Frontal cortex (tissue), 4 donors: Measurements from ENCODE around the gene ADAMTS20. TPM values are rescaled to one million over a fixed set of nuclear protein-coding genes. Genes with fewer than 3 reads are reported as not detected.
A peak's percentile ranks its signal among the peaks of the same experiment; 100 is the strongest.

Experiments
- DNase-seq, 2 donors: peaks; one replicate each; pipeline ENCODE4 v3.0.0; 2012; ENCODE audit warnings: low spot score in 2 of 2
- FAIRE-seq: peaks from 2 replicates; lab custom pipeline; 2012; peaks lifted over from hg19 to GRCh38; lab: Jason Lieb, UNC
- total RNA-seq: library from RNA; depleted of rRNA; stranded (reverse); fragments of >200 nt; gene quantifications from one replicate; pipeline ENCODE4 v1.2.3, GENCODE V29; 2014
- donor health status: control.
- donor health status: control.
- donor health status: control.

Gene ADAMTS20
- total RNA-seq, 1 donor from 2014 or later = 0.41 TPM

DNA sequence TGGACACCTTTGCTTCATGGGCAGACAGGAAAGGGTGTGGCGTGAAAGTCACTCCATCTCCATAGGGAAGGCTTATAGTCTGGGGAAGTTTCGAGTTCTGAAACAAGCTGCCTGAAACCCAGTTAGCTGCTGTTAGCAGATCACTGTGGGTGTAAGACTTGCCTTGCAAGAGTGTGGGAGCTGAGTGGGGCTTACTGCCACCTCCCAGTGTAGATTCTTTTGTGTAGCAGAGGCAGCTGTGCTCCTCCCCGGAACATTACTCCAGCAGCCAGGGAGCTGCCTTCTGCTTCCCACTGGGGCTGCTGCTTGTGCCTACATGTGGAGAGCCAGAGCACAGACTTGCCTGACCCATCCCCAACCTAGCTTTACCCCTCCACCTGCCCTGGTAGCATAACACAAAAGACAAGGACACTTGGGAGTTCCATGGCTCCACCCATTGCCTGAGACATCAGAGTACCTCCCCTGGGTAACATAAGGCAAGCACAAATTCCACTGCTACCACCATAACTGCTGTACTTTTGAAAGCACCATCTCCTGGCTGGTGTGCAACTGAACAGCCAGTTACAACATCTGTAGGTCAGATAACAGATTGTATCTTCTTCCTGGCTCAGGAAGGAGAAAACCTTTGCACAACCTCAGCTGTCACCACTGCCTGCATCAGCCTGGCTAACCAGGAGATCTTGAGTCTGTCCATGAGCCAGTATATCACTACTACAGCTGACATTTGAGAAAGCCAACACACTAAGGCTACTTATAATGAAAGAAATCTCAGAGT lies 69.5 kb downstream of the ADAMTS20 start:
- FAIRE-seq (no peak), DNase-seq (no peak)

DNA sequence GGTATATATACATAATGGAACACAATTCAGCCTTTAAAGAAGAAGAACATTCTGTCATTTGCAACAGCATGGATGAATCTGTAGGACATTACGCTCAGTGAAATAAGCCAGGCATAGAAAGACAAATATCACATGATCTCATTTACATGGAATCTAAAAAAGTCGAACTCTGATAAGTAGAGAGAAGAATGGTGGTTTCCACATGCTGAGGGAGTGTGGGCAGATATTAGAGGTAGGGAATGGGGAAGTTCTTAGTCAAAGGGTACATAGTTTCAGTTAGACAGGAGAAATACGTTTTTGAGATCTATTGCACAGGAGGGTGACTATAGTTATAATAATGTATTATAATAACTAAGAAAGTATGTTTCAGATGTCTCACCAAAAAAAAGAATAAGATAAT lies 71.4 kb downstream of the ADAMTS20 start:
- DNase-seq (no peak), FAIRE-seq (no peak)

DNA sequence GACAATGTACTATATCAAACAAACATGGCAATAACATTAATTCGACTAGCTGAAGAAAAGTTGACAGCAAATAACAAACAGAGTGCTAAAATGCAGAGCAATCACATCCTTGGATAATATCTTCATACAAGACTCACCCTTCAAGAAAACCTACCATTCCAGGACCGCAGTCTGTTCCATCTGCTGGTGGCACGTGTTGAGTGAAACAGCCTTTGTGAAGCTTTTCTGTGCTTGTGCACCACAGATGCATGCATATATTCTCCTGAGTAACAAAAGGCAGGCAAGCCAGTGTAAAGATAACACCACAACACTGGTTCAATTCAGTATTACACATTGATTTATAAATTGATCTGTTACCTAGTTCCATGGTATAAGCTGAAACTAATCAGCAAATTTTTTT lies 89.3 kb downstream of the ADAMTS20 start:
- DNase-seq (no peak), FAIRE-seq (no peak)

DNA sequence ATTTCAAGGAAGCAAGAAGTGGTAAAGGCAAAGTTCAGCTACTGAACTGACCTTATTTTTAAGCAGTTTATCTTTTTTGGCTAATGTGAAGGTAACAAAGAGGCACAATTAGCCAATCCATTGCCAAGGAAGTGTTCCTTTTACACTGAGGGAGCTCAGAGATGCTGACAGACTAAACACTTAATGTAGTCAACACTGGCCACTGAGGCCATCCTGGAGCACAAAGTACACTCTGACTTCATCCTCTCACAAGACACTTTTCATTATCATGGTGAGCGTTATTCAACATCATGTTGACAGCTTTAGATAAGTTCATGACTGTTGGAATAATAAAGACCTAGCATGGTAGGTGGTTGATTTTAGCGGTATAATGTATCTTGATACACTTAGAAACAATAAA lies 89.9 kb downstream of the ADAMTS20 start:
- DNase-seq (no peak), FAIRE-seq (no peak)

DNA sequence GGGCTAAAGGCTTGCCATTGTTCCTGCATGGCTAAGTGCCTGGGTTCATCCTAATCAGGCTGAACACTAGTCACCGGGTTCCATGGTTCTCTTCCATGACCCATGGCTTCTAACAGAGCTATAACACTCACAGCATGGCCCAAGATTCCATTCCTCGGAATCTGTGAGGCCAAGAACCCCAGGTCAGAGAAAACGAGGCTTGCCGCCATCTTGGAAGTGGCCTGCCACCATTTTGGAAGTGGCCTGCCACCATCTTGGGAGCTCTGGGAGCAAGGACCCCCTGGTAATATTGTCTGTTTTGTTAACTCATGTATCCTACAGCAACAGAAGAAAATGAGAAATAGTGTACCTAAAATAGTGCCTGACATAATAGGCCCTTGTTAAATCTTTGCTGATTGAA lies 92.7 kb downstream of the ADAMTS20 start:
- FAIRE-seq (no peak), DNase-seq (no peak)

DNA sequence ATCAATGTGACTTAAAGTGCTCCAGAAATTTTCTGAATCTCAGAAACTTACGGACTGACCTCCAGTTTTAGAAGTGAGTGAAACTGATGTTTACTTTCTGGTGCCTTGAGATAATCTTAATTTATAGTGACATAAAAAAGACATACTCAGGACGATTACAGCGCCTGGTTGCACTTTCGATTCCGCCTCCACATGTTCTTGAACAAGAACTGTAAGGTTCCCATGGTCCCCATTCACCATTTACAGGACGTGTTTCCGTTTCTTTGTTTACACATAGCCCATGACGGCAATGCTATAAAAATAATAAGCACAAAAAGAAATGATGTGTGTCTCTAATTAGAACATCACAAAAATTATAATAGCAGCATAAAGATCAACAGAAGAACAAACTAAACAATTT lies 98.2 kb downstream of the ADAMTS20 start:
- FAIRE-seq (no peak), DNase-seq (no peak)

DNA sequence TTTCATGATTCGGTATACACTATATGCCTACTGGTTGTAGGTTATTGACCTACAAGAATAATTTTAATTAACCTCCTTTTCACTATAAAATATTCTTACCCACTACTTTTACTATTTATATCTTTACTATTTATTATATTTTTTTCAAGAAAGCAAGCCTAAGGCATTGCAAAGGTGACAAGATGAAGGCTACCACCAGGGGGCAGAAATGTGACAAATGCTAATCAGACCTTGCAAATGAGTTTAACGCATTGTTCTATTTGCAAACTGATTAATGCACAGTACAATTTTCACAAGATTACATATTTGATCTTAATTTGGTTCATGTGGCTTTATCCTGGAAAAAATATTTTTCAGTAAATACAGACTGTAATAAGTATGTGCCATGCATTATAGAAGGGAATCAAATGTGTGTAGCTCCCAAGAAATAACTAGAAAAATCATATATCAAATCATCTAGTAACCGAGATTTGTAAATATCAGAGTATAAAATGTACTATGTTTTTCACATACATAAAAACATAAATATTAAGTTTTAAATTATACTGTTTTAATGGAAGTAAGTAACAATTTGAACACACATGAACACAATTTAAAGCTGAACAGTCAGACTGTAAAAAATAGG lies 107.0 kb downstream of the ADAMTS20 start:
- FAIRE-seq (peak; percentile 66), DNase-seq (no peak)

DNA sequence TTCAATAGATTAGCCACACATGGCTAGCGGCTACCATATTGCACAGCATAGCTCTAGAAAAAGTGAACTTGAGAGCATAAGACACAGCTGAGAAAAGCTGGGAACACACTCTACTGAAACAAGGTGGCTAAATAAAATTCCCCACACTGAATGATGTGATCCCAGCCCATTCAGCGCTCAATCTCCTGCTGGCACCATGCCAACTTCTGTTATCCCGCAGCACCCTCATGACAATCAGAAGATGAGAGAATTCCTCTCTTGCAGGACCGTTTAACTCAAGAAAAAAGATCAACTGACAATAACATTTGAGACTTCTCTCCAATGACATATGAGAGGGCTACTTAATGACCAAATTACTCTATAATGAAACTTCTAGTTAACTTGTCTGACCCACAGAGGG lies 115.4 kb downstream of the ADAMTS20 start:
- no peak for FAIRE-seq
- DNase-seq = no peak

DNA sequence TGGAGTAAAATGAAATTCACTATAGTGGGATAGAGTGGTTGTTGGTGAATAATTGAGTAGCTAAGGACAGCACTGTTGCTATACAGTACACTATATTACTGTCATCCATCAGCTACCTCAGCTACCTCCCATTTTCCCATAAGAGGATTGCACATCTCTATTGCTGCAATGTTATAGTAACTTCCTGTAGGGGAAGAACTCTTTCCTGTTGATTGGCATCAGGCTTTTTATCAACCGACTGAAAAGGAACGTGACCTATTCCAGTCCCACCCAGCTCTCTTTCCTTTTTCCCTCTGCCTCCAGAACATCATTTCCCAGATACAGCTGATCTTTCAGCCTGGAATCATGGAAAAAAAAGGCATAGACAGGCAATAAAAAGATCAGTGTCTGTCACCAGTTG lies 117.4 kb downstream of the ADAMTS20 start:
- FAIRE-seq = no peak

DNA sequence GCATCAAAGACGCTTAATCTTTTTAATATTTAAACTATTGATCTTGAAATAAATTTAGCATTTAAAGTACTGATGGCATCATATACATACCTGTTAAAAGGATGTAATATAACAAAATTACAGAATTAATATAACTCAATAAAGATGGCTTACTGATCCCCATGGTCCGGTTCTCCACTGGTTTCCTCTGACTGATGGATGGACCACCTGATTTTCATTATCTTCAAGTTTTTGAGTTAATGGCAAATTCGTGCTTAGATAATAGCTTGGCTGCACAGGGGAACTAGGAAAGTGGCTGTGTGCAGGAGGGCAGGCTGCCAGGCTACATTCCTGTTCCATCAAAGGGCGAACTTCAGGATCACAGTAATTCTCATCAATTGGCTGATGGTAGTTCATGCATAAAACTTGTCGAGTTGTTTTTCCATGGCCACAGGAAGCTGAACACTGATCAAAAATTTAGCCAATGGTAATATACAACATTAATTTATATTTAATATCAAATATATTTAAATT lies 123.9 kb downstream of the ADAMTS20 start:
- no peak for FAIRE-seq
- DNase-seq = no peak

More for the DNA sequence above, 117.4 kb downstream of the ADAMTS20 start:
- no peak for DNase-seq

DNA sequence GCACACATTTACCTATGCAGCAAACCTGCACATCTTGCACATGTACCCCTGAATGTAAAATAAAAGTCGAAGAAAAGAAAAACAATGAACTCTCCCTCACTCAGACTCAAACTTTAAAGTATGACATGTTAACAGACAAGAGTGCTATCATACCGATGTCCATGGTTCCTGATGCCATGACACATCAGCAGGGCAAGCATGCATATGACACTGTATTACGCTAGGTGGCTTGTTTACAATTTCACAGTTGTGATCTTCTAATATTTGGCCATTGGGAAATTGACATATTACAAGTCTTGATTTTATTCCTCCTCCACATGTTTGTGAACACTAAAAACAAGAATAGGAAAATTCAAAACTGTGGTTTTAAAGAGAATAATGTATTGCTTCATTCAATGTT lies 126.6 kb downstream of the ADAMTS20 start:
- DNase-seq (no peak), FAIRE-seq (no peak)

DNA sequence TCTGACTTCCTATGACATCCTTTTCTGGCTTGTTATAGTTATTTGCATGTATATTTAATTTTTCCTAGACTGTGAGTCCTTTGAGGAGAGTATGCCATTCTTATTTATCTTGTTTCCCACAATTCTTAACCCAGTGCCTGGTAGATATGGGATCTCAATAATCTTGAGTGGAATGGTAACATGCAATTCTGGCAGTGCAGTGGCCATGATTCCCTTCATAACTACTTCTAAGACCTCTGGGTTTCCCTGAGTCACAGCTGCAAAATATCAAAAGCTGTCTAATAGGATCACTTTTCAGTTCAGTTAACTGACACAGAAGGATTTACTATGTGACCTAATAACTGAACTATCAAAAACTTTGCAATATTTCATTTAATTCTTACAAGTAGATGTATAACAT lies 135.0 kb downstream of the ADAMTS20 start:
- DNase-seq (no peak), FAIRE-seq (no peak)

DNA sequence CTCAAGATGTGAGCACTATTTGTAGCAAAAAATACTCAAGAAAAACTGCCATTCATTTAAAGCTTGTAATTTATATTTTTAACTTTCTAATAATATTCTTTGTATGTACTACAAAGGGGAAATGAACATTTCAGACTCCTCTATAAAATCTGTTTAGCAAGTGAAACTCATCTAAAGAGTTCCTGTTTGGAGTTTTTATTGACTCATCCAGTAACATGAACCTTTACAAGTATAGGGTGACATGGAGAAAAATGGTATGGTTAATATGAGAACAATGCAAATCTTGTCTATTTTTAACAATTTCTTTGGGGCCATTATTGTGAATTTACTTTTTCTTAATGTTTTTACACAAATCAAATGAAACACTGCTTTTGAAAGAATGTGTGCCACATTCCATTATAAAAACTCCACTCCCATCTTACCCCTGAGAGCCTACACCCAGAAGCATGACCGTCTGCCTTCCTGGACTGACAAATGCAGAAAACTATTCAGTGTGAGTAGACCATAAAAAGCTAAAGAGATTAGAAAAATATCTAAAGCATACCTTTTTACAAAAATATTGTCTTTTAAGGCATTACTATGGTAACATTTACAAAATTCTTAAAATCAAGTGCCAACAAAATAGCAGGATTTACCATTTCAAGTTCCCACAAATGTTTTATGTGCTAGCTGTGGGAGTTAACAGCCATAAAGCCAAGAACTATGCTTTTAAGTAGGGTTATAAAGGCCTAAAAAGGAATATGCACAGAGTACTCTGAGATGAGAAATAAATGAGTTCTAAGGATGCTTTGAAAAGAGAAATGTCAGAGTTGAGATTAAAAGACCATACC lies 144.0 kb downstream of the ADAMTS20 start:
- FAIRE-seq (no peak), DNase-seq (no peak)

DNA sequence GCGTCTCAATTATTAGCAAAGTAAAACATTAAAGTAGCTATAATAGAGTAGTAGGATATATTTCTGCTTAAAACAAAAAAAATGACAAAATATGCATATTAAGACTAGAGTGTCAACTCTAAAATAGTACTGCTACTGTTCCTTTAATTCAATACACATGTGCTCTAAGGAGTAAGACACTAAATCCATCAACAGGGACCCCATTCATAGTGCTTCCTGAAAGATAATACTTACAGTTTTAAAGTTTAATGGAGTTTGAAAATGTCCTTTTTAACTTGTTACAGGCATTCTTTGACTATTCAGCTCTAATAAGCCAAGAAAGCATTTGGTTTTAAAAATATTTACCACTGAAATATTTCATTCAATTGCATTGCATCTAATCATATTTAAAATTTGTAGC lies 145.2 kb downstream of the ADAMTS20 start:
- no peak for DNase-seq
- no peak for FAIRE-seq

DNA sequence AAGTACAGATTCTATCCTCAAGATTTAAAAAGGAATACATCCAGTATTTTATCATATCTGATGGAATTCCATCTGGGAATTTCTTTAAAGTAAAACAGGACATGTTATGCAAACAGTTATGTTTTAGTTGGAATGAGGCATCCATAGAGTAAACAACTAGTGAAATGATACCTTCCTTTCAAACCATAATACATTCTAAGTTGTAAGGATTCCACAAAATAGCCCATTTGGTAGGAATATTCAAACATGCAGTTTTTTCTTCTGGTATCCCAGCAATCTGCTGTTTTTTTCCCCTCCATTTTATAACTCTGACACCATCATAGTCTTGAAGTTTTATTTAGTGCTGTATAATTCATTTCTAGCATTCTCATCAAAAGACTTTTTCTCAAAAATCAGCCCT lies 149.6 kb downstream of the ADAMTS20 start:
- FAIRE-seq (no peak), DNase-seq (no peak)

DNA sequence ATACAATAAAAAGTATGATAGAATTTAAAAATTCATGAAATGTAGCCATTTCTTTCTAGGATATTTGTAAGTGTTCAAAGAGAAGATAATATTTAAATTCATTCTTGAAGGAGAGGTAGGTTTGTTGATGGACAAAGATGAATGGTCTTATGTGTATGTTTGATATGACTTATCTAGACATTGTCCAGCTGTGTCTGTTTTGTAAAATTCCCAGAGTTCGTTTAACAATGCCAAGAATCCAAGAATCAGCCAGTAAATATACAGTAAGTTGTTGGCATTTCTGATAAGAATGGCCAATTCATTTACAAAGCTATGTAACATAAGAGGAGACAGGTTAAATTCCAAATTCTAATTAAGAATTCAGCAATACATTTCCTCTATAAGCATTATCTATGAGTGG lies 150.9 kb downstream of the ADAMTS20 start:
- no peak for DNase-seq
- no peak for FAIRE-seq

DNA sequence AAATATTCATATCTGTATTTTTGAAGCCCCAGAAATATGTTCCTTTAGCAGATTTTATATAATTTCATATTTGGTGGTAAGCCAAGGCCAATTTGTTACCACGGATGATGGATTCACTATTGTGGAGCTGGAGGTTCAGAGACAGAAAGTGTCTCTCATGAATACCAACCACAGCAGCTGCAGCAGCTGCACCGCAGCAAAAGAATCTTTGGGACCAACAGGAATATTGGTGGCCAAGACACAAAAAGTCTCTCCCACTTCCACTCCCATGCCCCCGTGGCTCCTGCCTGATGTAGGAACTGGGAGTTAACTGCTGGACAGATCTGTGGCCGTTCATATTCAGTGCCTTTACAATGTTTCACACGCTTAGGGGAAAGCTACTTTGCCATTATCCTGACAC lies 155.3 kb downstream of the ADAMTS20 start:
- DNase-seq (no peak), FAIRE-seq (no peak)

DNA sequence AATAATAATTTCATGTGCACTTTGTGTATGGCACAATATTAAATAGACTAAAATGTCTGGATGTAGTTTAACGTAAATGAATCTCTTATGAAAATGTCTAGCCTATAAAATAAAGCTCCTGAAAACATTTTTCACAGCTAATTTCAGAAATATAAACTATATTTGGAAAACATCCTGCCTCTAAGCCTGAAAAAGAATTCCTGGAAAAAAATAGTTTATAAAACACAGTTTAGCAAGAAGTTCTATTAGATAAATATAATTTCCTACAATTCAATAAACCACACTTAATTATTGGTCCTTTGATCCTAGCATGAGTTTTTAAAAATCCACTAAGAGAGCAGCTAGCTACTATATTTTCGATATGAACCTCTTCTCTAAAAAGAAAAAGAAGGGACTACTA lies 159.9 kb downstream of the ADAMTS20 start:
- FAIRE-seq (no peak), DNase-seq (no peak)

DNA sequence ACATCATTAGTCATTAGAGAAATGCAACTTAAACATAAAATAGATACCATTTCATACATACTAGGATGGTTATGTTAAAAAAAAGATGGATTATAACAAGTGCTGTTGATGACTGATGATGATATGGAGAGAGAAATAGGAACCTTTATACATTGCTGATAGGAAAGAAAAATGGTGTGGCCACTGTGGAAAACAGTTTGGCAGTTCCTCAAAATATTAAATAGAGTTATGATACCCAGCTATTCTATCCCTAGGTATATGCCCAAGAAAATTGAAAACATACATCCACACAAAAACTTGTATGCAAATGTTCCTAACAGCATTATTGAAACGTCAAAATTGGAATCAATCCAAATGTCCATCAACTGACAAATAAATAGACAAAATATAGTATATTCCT lies 170.1 kb downstream of the ADAMTS20 start:
- FAIRE-seq = no peak

DNA sequence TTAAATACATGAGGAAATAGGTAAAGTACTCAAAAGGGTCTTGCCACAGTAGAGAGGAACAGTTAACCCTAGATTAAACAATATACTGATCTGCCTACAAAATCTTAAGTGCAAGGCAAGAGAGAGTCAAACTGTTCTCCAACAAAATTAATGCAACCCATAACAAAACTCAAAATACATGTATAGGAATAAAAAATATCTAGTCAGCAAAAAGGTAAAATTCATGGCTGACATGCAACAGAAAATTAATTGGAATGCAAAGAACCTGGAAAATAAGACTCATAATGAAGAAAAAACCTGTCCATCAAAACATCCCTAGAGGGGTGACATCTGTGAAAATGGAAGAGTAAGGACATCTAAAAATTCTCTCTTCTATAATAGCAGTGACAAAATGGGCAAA lies 173.6 kb downstream of the ADAMTS20 start:
- DNase-seq = no peak
- FAIRE-seq = no peak

More for the DNA sequence above, 170.1 kb downstream of the ADAMTS20 start:
- no peak for DNase-seq

DNA sequence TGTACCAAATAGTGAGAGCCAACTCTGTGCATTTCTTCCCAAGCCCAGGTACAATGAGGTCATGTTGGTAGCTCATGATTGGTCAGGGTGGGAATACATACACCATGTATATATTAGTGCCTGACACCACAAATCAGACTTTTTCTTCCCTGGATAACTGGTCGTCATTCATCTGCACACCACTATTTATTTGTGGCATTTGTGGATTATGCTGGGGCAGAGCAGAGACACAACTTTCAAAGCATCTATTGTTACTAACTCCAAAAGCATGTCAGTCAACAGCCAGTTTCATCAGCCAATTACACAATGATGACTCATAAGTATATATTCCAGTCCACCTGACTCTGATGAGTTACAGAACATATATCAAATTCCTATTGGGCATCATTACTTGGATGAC lies 181.7 kb downstream of the ADAMTS20 start:
- DNase-seq = no peak
- no peak for FAIRE-seq
